Measurements from ENCODE around the gene AKT1.

Gene AKT1

GRCh38 chr14:104779776-104780512 lies 15.6 kb downstream of the AKT1 start:
- TF ChIP-seq, protein P1, sequence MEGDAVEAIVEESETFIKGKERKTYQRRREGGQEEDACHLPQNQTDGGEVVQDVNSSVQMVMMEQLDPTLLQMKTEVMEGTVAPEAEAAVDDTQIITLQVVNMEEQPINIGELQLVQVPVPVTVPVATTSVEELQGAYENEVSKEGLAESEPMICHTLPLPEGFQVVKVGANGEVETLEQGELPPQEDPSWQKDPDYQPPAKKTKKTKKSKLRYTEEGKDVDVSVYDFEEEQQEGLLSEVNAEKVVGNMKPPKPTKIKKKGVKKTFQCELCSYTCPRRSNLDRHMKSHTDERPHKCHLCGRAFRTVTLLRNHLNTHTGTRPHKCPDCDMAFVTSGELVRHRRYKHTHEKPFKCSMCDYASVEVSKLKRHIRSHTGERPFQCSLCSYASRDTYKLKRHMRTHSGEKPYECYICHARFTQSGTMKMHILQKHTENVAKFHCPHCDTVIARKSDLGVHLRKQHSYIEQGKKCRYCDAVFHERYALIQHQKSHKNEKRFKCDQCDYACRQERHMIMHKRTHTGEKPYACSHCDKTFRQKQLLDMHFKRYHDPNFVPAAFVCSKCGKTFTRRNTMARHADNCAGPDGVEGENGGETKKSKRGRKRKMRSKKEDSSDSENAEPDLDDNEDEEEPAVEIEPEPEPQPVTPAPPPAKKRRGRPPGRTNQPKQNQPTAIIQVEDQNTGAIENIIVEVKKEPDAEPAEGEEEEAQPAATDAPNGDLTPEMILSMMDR (IDR thresholded peaks at IDR 0.05; ENCODE audit: low read length, missing control alignments): no peak
- H3K4me3 ChIP-seq (replicated peaks; ENCODE audit: low read depth, low read length): no peak overlapping the region
- DNase-seq (ENCODE audit: low read depth): no peak

- no peak for DNase-seq (ENCODE audit: low read depth)
- no peak overlapping the region for H3K4me3 ChIP-seq (replicated peaks; ENCODE audit: low read depth, low read length)
- TF ChIP-seq, protein P1 (IDR thresholded peaks at IDR 0.05; ENCODE audit: low read length, missing control alignments): no peak
These were observed 16.7 kb downstream of the AKT1 start for GRCh38 chr14:104778694-104779331.

DNA sequence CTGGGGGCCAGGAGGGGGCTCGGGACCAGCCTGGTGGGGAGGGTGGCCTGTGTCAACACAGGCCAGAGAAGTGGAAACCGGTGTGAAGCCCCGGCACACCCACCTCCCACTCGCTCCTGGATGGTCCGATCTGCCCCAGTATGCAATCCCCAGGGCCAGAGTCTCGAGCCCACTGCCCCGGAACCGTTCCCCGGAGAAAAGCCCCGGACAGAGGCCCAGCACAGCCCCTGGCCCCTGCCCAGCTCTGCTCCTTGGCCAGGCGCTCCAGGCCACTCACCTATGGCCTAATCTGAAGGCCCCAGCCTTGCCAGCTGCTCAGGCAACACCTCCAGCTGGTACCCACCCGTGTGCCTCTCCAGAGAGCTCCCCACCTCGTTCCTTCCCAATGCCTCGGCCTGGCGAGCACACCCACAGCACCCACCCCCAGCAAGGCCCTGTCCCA lies 17.7 kb downstream of the AKT1 start:
- TF ChIP-seq, protein P1 (IDR thresholded peaks at IDR 0.05; ENCODE audit: low read length, missing control alignments): no peak
- no peak overlapping the region for H3K4me3 ChIP-seq (replicated peaks; ENCODE audit: low read depth, low read length)
- no peak for DNase-seq (ENCODE audit: low read depth)

DNA sequence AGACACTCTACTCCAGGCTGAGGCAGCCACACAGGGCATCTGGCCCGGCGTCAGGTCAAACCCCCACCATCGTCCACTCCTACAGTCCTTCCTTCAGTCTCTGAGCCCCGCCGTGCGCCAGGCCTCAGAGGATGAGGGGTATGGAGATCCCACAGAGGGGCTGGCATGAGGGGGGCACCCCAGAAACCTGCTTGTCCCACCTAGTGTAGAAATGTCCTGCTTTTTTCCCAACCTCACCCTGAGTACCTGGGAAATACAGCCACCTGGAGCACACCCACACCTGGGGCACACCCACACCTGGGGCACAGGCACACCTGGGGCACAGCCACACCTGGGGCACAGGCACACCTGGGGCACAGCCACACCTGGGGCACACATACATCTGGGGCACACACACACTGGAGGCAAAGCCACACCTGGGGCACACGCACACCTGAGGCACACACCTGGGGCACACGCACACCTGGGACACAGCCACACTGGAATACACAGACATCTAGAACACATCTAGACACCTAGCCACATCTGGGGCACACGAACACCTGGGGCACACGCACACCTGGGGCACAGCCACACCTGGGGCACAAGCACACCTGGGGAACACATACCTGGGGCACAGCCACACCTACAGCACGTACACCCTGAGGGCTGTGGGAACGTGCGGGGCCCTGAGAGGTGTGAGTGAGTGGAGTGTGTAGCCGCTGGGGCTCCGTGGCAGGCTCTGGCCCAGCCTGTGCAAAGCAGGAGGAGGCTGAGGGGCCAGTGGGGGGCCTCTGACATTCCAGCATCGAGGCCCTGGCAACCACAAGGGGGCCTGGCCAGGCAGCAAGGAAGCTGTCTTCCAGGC lies 18.4 kb downstream of the AKT1 start:
- TF ChIP-seq, protein P1 (IDR thresholded peaks at IDR 0.05; ENCODE audit: low read length, missing control alignments): no peak
- no peak for DNase-seq (ENCODE audit: low read depth)
- H3K4me3 ChIP-seq (replicated peaks; ENCODE audit: low read depth, low read length): no peak overlapping the region

GRCh38 chr14:104776481-104776880 lies 19.1 kb downstream of the AKT1 start:
- no peak for DNase-seq (ENCODE audit: low read depth)
- H3K4me3 ChIP-seq (replicated peaks; ENCODE audit: low read depth, low read length): no peak overlapping the region
- TF ChIP-seq, protein P1 (IDR thresholded peaks at IDR 0.05; ENCODE audit: low read length, missing control alignments): no peak

DNA sequence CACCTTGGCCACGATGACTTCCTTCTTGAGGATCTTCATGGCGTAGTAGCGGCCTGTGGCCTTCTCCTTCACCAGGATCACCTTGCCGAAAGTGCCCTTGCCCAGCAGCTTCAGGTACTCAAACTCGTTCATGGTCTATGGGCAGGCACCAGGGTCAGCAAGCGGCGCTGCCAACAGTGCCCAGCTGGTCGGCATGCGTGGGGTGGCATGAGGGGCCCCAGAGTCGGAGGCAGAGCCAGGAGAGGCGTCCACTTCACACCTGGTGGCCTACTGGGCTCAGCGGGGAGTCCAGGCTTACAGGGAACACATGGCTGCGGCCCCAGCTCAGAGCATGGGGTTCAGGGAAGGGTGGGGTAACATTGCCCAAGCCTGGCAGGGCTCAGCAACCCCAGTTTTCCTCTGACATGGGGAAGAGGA lies 20.5 kb downstream of the AKT1 start:
- TF ChIP-seq, protein P1 (IDR thresholded peaks at IDR 0.05; ENCODE audit: low read length, missing control alignments): no peak
- DNase-seq (ENCODE audit: low read depth): no peak
- no peak overlapping the region for H3K4me3 ChIP-seq (replicated peaks; ENCODE audit: low read depth, low read length)
